HCT116 (cell line): Measurements from ENCODE around the gene LTBP1. TPM values are rescaled to one million over a fixed set of nuclear protein-coding genes. Genes with fewer than 3 reads are reported as not detected.

ENCODE experiments used
- ATAC-seq: fragments of 200-7000 bp; cut with Tn5 transposase; 2 replicates; pipeline ENCODE4 v1.9.1; 2020; ENCODE audit warnings: mild to moderate bottlenecking, moderate library complexity
- BruUV-seq: library from RNA; stranded (reverse); fragments of 400-500 nt; replicated peaks from 2 replicates; lab custom pipeline; 2021; lab: Mats Ljungman, UMichigan
- CTCF ChIA-PET: fragments of 300-600 bp; sonication (Branson Sonifier 250); formaldehyde crosslinking; loops from one replicate; lab custom pipeline; 2021; ENCODE audit warnings: antibody characterized with exemption; lab: Charles Lee
- POLR2A ChIA-PET: fragments of 300-600, 350-600 bp; sonication (Branson Sonifier 250); formaldehyde crosslinking; loops from one replicate; lab custom pipeline; 2021; ENCODE audit warnings: antibody characterized with exemption; lab: Charles Lee
- RAD21 ChIA-PET, 2 experiments: fragments of 300-600 bp; sonication (Branson Sonifier 250); formaldehyde crosslinking; loops; one replicate each; lab custom pipeline; 2023; ENCODE audit warnings: low total read pairs in 2 of 2; ENCODE audit not compliant: uncharacterized antibody in 2 of 2, unreplicated experiment in 2 of 2, low non-redundant PET in 1 of 2; lab: Charles Lee
- DNase-seq: peaks from one replicate; pipeline ENCODE4 v3.0.0-alpha.2; 2010; ENCODE audit warnings: low read depth, low spot score
- H2AFZ ChIP-seq: fragments of 200-600 bp; shearing (Covaris generic), sonication (generic); 2 replicates; pipeline ENCODE4 v1.6.1; 2017; ENCODE audit warnings: low read depth, mixed run types, mixed read lengths, antibody characterized with exemption, low read length; ENCODE audit not compliant: poor library complexity, severe bottlenecking
- H3K27ac ChIP-seq: 2 replicates; pipeline ENCODE4 v1.5.1; 2012; ENCODE audit warnings: low read depth, low read length
- H3K27me3 ChIP-seq: fragments of 200-600 bp; sonication (generic); 2 replicates; pipeline ENCODE4 v1.6.1; 2016; ENCODE audit warnings: mixed run types, low read length, mixed read lengths; ENCODE audit not compliant: insufficient read depth
- H3K36me3 ChIP-seq, 2 experiments: fragments of 200-500 bp in 1 of 2; fragments of 200-600 bp in 1 of 2; sonication (Bioruptor generic) in 1 of 2; sonication (generic) in 1 of 2; 2 replicates each; pipeline versions ENCODE4 v1.5.1 to v1.6.1; 2014 to 2016; ENCODE audit warnings: low read length in 2 of 2, inconsistent platforms in 1 of 2, mixed read lengths in 1 of 2, mixed run types in 1 of 2; ENCODE audit not compliant: insufficient read depth in 2 of 2, control insufficient read depth in 1 of 2
- H3K4me1 ChIP-seq, 2 experiments: fragments of 200-600 bp in 1 of 2; sonication (generic) in 1 of 2; 2 replicates each; pipeline versions ENCODE4 v1.5.1 to v1.6.1; 2012 to 2017; ENCODE audit warnings: low read length in 2 of 2, inconsistent platforms in 1 of 2, mild to moderate bottlenecking in 1 of 2, mixed read lengths in 1 of 2, mixed run types in 1 of 2, moderate library complexity in 1 of 2; ENCODE audit not compliant: insufficient read depth in 2 of 2, control insufficient read depth in 1 of 2
- H3K4me2 ChIP-seq: fragments of 200-600 bp; sonication (generic); 2 replicates; pipeline ENCODE4 v1.6.1; 2017; ENCODE audit warnings: mixed run types, low read length, mixed read lengths
- H3K4me3 ChIP-seq, 2 experiments: fragments of 200-600 bp in 1 of 2; sonication (generic) in 1 of 2; replicated peaks in 1 of 2; 2 replicates each; pipeline ENCODE4 v1.5.1; 2011 to 2016; ENCODE audit warnings: low read length in 2 of 2, control low read depth in 1 of 2, low read depth in 1 of 2, mild to moderate bottlenecking in 1 of 2, mixed read lengths in 1 of 2, mixed run types in 1 of 2
- H3K79me2 ChIP-seq: fragments of 200-600 bp; sonication (generic); 2 replicates; pipeline ENCODE4 v1.6.1; 2017; ENCODE audit warnings: mild to moderate bottlenecking, mixed run types, low read length, moderate library complexity, mixed read lengths; ENCODE audit not compliant: insufficient read depth
- H3K9ac ChIP-seq: fragments of 200-600 bp; sonication (generic); 2 replicates; pipeline ENCODE4 v1.6.1; 2016; ENCODE audit warnings: low read length, mixed read lengths
- H3K9me2 ChIP-seq: fragments of 200-600 bp; sonication (generic), shearing (Covaris generic); 2 replicates; pipeline ENCODE4 v1.6.1; 2017; ENCODE audit warnings: mixed run types, mild to moderate bottlenecking, moderate library complexity; ENCODE audit not compliant: insufficient read depth
- H3K9me3 ChIP-seq, 2 experiments: fragments of 200-500 bp in 1 of 2; fragments of 200-600 bp in 1 of 2; sonication (Bioruptor generic) in 1 of 2; sonication (generic) in 1 of 2; 2 replicates each; pipeline ENCODE4 v1.6.1; 2014 to 2017; ENCODE audit warnings: low read length in 2 of 2, mixed read lengths in 2 of 2, inconsistent platforms in 1 of 2, low read depth in 1 of 2, mild to moderate bottlenecking in 1 of 2, mixed run types in 1 of 2, moderate library complexity in 1 of 2; ENCODE audit not compliant: control insufficient read depth in 1 of 2, insufficient read depth in 1 of 2
- H4K20me1 ChIP-seq: fragments of 200-600 bp; sonication (generic), shearing (Covaris generic); 2 replicates; pipeline ENCODE4 v1.6.1; 2017; ENCODE audit warnings: mixed run types, mild to moderate bottlenecking, moderate library complexity; ENCODE audit not compliant: insufficient read depth
- EZH2 ChIP-seq: fragments of 200-600 bp; sonication (generic); IDR thresholded peaks from 2 replicates; pipeline ENCODE4 v1.6.1; 2017; ENCODE audit warnings: antibody characterized with exemption, mixed run types
- EZH2phosphoT487 ChIP-seq: fragments of 200-600 bp; IDR thresholded peaks from 2 replicates; pipeline ENCODE4 v1.6.1; 2018; ENCODE audit warnings: antibody characterized with exemption, borderline replicate concordance
- MAX ChIP-seq: IDR thresholded peaks from 2 replicates; pipeline ENCODE4 v1.6.1; 2012
- SIN3A ChIP-seq: IDR thresholded peaks from 2 replicates; pipeline ENCODE4 v1.6.1; 2012; ENCODE audit warnings: low read depth
- TCF7L2 ChIP-seq: IDR thresholded peaks from 2 replicates; pipeline ENCODE4 v1.7.0; 2011; ENCODE audit warnings: borderline replicate concordance, inconsistent platforms; ENCODE audit not compliant: insufficient read depth, insufficient read length; ENCODE audit errors: extremely low read depth
- YY1 ChIP-seq: IDR thresholded peaks from 2 replicates; pipeline ENCODE4 v1.6.1; 2011; ENCODE audit warnings: low read length, low read depth, moderate library complexity, mild to moderate bottlenecking; ENCODE audit not compliant: insufficient replicate concordance; ENCODE audit errors: extremely low read depth
- intact Hi-C: fragments of 100-400 bp; cut with micrococcal nuclease; formaldehyde crosslinking; loops from 2 replicates; pipeline ENCODE4 v1.10.0; 2022
- total RNA-seq: library from RNA; stranded (reverse); gene quantifications from one replicate; pipeline ENCODE4 v1.2.1, GENCODE V29; 2021; ENCODE audit not compliant: unreplicated experiment
- TF ChIP-seq, protein P1 (sequence below): IDR thresholded peaks from 2 replicates; pipeline ENCODE4 v1.6.1; 2012; ENCODE audit warnings: low read depth

The LTBP1 gene
- total RNA-seq, 1 experiment from 2014 or later, result 5.1 TPM

- Histone ChIP-seq H3K4me3 (no peak overlapping the region), H3K27me3 (no peaks in the 10 kb centered on the region), H4K20me1 (no peaks in the 10 kb centered on the region), H3K4me1 (no peaks in the 10 kb centered on the region), H3K4me2 (no peak overlapping the region), H3K79me2 (no peaks in the 10 kb centered on the region), H3K9me2 (no peaks in the 10 kb centered on the region), H2AFZ (no peak overlapping the region), H3K9me3 (no peaks in the 10 kb centered on the region), H3K36me3 (no peaks in the 10 kb centered on the region), H3K9ac (no peak overlapping the region), H3K27ac (no peak overlapping the region)
- RAD21 ChIA-PET, result no interaction called here
- ATAC-seq, result no peak
- no peak for DNase-seq
- no peak for TF ChIP-seq YY1
- TF ChIP-seq, protein P1, sequence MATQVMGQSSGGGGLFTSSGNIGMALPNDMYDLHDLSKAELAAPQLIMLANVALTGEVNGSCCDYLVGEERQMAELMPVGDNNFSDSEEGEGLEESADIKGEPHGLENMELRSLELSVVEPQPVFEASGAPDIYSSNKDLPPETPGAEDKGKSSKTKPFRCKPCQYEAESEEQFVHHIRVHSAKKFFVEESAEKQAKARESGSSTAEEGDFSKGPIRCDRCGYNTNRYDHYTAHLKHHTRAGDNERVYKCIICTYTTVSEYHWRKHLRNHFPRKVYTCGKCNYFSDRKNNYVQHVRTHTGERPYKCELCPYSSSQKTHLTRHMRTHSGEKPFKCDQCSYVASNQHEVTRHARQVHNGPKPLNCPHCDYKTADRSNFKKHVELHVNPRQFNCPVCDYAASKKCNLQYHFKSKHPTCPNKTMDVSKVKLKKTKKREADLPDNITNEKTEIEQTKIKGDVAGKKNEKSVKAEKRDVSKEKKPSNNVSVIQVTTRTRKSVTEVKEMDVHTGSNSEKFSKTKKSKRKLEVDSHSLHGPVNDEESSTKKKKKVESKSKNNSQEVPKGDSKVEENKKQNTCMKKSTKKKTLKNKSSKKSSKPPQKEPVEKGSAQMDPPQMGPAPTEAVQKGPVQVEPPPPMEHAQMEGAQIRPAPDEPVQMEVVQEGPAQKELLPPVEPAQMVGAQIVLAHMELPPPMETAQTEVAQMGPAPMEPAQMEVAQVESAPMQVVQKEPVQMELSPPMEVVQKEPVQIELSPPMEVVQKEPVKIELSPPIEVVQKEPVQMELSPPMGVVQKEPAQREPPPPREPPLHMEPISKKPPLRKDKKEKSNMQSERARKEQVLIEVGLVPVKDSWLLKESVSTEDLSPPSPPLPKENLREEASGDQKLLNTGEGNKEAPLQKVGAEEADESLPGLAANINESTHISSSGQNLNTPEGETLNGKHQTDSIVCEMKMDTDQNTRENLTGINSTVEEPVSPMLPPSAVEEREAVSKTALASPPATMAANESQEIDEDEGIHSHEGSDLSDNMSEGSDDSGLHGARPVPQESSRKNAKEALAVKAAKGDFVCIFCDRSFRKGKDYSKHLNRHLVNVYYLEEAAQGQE, result no peak
- no peak for TF ChIP-seq EZH2phosphoT487
- no peak for TF ChIP-seq MAX
- TF ChIP-seq TCF7L2, result no peak
- no peak for TF ChIP-seq EZH2
- TF ChIP-seq SIN3A, result no peak
- CTCF ChIA-PET, result no interaction called here
- POLR2A ChIA-PET, result no interaction called here
- intact Hi-C loops, result no loop called here
- no TSS peak for BruUV-seq
Measured at GRCh38 chr2:33005057-33005456, 58.3 kb downstream of the LTBP1 start.
